AML-193 (cell line): Measurements from ENCODE around the gene FMNL3.
A peak's percentile ranks its signal among the peaks of the same experiment; 100 is the strongest.

Source experiments
- DNase-seq, 2 experiments: peaks; one replicate each; lab custom pipeline; 2025; lab: John Stamatoyannopoulos, UW

FMNL3 gene

DNA sequence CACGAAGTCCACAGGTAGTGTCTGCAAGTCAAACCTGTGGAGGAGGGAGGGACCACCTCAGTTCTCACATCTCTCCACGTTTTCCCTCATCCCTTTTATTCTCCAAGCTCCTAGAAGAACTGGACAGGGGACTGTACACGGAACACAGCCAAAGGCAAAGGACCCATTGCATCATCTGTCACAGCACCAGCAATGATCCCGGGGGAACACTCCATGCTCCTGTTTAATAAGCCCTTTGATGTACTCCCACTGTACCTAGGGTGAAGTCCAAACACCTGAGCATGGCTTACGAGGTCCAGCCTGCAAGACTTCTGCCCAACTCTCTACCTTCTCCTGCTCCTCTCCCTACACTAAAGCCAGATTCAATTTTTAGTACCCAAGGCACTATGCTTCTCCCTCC lies 57.3 kb downstream of the FMNL3 start:
- DNase-seq: no peak

DNA sequence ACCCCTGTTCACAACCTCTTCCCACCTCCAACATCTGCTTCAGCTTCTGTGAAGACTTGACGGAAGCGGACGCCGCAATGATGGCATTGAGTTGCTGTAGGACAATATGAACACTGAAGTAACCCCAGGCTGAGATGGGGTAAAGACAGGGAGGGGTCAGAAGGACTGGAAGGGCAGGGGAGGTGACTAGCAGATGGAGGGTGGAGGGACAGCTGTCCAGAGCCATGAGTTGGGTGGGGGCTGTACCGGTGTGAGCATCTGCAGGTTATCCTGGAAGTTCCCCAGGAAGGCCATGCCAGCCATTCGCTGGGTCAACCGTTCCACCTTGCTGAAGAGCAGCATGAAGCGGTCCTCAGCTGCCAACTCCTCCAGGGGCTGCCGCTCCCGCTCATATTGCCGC lies 57.8 kb downstream of the FMNL3 start:
- no peak for DNase-seq

DNA sequence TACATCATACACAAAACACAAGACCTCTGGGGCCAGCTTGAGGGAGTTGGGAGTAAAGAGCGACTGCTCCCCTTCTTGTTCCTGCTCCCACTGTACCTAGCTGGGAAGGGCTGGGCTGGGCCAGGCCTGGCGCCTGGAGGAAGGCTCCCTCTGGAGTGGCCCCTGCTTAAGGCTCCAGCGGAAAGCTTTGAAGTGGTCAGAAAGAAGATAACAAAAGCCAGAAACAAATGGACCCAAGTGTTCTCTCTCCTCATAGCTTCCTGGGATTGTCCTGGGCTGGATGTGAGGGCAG lies 58.5 kb downstream of the FMNL3 start:
- DNase-seq: no peak

DNA sequence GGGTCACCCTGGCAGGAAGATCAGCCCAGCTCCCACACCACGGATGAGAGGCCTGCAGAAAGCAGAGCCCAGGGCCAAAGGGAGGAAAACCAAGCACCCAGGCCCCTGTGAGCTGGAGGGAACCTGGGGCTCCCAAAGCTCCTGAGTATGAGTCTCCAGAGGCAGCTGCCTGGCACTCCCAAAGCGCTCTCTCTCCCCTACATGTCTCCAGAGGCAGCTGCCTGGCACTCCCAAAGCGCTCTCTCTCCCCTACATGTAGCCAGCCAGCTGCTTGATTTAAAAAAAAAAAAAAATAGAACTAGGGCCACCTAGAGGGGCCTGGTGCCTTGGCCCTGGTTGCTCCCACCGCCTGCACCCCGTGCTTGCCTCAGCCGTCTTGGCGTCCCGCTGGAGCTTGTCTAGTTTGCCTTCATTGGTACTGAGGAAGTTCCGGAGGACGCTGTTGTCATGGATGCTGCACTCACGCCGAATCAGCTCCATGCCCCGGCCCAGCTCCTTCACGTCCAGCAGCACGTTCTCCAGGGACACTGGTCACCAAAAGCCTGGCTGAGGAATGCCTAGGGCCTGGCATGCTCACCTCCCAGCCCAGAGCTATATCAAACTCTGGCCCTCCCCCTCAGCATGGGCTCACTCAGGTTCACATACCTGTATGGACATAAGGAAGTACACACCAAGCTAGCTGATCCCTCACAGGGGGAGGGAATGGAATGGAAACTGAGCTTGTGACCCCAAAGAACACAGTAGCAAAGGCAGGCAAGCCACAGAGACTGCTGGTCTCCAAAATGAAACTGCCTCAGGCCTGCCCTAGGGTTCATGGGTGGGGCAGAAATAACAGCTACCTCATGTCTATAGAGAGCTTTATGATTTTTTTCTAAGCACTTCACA lies 59.1 kb downstream of the FMNL3 start:
- DNase-seq: no peak

DNA sequence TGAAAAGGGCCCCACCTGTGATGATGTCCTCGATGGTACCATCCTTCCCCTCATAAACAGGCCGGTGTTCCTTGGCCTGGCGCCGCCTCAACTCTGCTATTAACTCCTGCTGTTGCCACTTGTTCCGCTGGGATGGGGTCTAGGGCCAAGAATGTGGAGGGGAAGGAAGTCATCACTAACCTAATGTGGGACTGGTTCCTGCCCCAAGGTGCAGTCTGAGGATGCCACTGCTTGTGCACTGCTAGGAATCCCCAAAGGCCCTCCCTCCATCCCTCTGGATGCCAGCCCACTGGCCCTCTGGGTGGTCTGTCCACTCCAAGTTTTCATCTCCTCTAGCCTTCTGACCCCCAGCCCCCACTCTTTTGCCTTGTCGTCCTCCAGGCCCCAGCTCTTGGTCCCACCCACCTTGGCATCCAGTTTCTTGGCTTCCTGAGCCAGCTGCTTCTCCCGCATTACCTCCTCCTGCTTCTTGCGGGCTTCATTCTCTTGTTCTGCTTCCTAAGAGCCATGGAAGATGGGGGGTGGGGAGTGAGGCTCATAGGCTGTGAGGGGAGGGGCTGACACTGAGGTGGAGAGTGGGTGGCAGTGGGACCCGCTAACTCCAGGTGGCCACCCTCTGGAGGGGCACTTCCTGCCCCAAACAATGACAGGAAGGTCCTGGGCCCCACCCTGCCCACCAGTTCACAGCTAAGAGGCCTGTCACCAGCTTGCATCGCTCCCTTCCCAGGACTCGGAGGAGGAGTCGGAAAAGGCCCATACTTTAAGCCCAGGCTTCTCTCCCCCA lies 60.1 kb downstream of the FMNL3 start:
- DNase-seq: no peak

DNA sequence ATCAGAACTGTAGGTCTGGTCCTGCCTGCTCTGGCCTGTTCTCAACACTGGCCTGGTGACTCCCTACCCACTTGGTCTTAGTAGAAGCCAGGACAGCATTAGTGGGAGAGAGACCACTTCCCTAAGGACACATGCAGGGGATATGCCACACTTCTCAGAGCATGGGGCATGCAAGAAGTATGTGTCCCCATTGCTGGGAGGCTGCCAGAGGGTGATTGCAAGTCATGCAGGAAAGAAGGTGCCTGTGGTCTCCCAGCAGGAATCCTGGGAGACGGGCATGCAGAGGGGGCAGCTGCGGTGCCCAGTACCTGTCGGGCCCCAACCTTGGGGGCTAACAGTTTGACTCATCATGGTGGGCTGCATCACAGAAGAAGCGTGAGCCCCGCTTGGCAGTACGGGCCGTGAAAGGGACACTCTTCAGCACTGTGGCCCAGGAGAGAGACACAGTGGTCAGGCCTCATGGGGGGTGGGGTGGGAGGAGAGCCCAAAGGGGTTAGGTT lies 60.8 kb downstream of the FMNL3 start:
- DNase-seq: no peak

DNA sequence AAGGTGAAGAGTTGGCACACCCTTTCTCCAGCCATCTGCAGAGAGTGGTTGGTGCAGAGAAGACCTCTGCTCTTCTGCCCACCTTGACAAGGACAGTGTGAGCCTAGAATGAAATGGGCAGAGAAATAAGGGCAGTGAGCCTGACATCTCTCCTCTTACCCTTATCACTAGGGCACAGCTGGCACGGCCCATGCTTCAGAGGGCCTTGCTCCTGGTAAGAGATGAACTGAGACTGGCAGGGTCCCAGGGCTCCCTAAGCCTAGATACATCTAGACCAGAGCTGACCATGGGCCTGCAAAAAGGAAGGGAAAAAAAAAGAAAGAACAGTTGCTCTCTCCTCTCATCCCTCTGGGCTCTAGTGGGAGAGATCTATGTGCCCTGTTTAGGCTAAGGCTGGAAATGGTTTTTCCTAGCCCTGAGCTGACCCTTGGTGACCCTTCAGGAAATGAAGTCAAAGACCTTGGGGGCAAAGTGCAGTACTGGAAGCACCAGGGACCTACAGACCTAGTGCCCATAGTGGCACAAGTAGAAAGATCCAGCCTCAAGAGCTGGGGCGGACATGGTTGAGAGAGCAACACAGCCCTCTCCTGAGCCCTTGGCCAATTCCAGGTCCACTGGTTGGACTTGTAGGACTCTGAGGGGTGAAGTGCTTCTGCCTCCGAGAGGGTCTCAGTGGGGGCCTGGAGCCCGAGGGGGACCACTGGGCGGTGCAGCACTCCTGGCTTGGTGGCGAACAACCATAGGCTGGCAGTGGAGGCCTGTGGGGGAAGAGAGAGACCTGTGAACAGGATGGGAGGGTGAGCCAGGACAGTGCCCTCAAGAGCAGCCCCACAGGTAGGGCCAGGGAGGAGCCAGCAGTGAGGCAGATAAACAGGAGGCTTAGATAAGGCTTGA lies 61.8 kb downstream of the FMNL3 start:
- DNase-seq: no peak

DNA sequence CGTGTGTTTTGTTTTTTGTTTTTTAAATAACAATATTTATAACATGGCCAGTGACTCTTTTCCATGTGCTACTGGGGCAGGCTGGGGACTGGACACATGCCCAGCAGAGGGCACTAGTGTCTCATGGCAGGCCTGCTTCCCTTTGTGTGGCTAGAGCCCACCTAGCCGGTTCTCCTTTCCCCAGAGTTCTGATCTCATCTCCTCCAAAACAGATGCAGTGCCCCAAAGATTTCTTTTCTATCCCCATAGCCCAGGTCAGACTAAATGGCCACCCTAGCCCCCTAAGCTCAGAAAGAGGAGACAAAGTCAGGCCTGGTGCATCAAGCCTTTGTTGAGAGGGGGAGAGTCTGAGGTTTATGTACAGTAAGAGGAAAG lies 62.6 kb downstream of the FMNL3 start:
- DNase-seq: peak; percentile 59 to 66

DNA sequence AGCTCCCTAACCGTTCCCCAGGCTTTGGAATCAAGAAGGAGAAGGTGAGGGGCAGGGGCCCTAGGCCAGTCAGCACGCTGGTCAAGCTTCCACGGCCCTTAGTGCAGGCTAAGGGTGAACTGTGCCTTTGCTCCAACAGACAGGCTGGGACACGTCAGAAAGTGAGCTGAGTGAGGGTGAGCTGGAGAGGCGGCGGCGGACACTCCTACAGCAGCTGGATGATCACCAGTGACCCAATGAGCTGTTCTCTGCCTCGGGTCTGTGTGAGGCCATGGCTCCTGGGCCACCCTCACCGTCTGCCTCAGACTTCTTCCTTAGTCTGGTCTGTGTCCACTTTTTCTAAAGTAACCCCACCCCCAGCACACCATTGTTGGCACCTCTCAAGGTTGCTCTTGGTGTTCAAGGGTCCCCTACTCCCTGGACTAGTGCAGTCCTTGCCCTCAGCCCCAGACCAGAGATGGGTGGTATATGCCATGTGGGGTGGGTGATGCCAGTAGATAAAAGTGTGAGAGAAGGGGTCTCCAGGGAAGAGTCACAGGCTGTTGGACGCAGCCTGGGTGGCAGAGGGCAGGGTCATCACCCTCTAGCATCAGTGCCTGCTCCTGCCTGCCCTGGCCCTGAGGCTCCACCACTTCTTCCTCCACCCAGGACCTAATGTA lies 63.1 kb downstream of the FMNL3 start:
- DNase-seq: no peak

DNA sequence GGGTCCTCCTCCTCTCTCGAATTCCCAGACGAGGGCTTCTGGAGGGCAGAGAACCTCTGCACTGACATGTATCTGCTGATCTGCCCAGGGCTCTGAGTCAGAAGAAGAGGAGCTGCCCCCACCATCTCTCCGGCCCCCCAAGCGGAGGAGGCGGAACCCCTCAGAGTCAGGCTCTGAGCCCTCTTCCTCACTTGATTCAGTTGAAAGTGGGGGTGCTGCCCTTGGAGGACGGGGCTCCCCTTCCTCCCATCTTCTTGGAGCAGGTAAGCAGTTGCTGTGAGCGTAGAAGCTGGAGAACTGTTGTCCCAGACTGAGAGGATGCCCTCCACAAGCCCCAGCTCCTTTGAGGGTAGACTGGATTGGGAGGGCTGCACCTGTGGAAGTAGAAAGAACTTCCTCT lies 64.1 kb downstream of the FMNL3 start:
- no peak for DNase-seq

DNA sequence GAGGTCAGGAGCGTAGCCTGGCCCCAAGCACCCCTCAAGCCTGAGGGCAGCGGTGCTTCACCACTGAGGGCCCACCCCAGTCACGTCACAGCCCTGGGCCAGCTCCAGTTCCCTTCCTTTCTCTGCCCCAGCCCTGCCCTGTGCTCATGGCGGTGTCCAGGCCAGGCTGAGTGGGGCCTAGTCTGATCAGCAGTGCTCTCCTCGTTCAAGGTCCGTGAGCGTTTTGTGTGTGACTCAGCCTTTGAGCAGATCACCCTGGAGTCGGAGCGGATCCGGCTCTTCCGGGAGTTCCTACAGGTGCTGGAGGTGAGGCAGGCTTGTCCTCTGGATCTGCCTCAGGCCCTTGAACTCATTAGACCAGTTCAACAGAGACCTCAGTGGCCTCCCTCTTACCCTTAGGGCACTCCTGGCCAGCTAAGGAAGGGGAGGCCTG lies 64.8 kb downstream of the FMNL3 start:
- no peak for DNase-seq

DNA sequence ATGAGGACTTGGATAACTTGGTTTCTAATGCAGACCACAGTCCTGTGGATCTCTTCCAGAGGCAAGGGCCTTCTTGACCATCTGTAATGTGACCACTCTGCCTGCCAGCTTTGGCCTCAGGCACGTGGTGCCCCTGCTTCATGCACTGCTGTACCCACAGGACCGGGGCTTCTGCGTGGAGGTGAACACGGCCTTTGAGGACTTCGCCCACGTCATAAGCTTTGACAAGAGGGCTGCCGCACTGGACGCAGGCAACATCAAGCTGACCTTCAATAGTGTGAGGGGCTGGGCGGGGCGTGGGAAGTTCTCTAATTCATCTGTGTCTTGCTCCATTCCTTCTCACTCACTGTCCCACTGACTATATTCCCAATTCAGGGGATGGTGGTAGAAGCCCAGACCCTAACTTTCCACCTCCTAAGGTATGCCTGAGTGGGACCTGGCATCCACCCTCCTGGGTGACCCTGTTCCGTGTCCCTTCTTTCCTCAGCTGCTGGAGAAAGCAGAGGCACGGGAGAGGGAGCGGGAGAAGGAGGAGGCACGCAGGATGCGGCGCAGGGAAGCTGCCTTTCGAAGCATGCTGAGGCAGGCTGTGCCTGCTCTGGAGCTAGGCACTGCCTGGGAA lies 65.3 kb downstream of the FMNL3 start:
- DNase-seq: no peak

DNA sequence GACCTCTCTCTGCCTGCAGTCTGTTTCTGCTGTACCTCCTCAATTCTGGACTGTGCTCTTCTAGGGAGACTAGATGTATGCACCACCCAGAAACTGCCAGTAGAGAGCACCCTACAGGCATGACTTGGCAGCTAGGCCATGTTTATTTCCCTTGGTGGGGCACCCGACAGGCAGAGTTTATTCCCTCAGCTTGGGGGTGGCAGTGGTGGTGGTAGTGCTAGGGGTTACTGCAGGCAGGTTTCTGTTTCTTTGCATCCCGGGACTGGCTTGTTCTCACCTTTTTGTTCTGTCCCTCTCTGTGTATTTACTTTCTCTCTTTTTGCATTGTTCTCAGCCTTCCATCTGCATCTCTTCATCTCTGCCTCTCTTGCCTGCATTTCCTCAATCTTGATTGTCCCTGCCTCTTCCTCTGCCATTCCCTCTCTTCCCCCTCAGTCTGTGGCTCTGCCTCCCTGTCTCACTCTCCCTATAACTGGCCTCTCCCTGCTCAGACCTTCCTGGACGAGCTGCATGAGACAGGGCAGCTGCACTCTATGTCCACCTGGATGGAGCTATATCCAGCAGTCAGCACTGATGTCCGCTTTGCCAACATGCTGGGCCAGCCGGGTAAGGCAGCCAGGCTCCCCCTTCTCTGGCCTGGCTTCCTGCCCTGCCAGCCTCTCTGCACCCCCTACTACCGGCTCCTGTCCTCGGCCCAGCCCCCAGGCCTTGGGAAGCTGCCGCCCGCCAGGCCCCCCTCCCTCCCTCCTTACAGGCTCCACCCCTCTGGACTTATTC lies 70.0 kb downstream of the FMNL3 start:
- DNase-seq: peak; percentile 67 to 74

DNA sequence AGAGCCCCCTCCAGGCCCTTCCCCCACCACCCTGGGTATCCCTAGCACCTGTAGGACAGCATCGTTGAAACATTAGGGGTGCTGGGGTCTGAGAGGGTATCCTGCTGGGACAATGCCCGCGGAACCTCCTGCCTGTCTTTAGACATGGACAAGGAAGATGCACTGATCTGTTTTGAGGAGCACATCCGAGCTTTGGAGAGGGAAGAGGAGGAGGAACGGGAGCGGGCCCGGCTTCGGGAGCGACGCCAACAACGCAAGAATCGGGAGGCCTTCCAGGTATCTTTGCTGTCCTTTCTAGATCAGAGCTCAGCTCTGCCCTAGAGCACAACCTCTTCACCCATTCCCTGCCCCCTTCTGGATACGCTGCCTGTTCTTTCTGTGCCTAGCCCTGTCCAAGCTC lies 70.6 kb downstream of the FMNL3 start:
- no peak for DNase-seq

DNA sequence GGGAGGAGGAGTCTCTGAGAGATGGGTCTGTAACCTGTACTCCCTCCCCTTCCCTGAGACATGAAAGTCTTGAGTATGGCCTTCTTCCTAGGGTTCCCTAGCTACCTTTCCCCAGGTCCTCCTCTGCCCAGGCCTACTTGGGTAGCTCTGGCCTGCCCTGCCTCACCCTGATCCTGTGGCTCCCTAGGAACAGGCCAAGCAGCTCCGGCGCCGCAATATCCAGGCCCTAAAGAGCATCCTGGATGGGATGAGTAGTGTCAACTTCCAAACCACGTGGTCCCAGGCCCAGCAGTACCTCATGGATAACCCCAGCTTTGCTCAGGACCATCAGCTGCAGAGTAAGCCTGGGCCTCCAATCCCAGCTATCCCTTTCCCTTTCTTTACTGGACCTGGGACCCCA lies 71.5 kb downstream of the FMNL3 start:
- DNase-seq: no peak

DNA sequence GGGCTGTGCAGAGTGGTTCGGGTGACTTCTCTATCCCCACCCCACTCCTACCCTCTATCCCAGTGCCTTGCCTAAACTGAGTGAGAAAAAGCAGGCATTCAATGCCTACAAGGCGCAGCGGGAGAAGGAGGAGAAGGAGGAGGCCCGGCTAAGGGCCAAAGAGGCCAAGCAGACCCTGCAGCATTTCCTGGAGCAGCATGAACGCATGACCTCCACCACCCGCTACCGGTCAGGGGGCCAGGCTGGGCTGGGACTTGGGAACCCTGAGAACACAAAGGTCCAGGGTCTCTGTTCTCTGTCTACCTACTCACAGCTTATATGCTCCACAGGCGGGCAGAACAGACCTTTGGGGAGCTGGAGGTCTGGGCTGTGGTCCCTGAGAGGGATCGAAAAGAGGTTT lies 72.2 kb downstream of the FMNL3 start:
- no peak for DNase-seq

DNA sequence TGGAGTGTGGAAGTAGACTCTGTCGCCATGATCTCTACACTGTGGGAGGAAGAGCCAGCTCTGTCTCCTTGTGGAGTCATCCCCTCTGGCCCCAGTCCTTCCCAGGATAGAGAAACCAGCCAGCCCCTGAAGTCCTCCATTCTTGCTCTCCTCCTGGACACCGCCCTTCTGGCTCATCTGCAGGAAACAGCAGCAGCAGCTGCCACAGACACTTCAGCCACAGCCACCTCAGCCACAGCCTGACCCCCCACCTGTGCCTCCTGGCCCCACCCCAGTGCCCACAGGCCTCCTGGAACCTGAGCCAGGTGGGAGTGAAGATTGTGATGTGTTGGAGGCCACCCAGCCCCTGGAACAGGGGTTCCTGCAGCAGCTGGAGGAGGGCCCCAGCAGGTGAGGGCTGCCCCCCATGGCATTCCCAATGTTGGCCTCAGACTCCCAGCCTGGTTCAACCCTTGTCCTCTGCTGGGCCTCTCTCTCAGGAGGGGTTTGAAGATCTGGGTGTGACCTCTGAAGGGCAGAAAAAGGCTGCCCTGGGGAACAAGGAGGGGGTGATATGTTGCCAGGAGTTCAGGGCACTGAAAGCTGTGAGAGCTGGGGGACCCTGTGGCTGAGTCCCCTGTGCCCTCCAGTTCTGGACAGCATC lies 73.4 kb downstream of the FMNL3 start:
- DNase-seq: no peak

DNA sequence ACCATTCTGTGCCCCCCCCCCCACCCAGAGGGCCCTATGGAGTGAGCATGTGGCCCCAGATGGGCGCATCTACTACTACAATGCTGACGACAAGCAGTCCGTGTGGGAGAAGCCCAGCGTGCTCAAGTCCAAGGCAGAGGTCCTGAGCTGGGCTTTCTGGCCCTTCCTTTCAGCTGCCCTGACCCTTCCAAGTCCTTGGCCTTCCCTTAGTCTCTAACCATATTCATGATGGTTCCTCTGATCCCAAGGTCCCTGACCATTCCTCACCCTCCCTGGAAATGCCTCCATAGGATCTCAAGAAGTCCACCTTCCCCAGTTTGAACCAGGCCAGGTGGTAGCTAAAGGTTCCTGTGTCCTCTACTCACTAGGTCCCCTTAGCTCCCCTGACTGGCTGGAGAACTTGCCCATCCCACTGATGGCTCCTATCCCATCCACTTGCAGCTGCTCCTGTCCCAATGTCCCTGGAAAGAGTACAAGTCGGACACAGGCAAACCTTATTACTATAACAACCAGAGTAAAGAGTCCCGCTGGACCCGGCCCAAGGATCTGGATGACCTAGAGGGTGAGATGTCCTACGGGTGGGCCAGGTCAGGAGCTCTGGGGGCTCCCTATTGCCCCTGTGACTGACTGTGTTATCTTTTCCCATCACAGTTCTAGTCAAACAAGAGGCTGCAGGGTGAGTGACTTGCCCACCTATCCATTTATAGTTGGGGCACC lies 74.1 kb downstream of the FMNL3 start:
- DNase-seq: no peak

DNA sequence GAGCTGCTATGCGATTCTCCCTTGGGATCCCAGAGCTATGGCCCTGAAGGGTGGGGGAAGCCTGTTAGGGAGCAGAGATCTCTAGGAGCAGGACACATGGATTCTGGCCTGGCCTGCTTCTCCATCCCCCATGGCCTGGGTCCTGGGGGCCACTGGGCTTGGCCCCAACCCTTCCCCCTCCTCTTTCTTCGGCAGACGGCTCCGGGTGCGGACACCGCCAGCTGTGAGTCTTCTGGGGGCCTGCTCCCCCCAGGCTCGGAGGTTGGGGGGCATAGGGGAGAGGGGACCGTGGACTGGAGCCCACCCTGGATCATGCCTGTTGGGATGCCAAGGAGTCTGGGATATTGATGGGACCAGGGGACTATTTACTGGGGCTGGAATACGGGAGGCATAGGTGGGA lies 74.8 kb downstream of the FMNL3 start:
- no peak for DNase-seq
